Small intestine (tissue), 7 donors: ENCODE measurements around the gene SPATC1L. TPM values are rescaled to one million over a fixed set of nuclear protein-coding genes. Genes with fewer than 3 reads are reported as not detected.

Experiments
- DNase-seq, 2 donors: peaks; one replicate each; pipeline versions ENCODE4 v3.0.0 to v3.0.0-alpha.2; 2013
- FAIRE-seq: peaks from 2 replicates; lab custom pipeline; 2012; peaks lifted over from hg19 to GRCh38; lab: Jason Lieb, UNC
- H3K27ac ChIP-seq, 3 donors: one replicate each; pipeline ENCODE4 v1.5.1; 2013; ENCODE audit warnings: low read length in 2 of 3, mild to moderate bottlenecking in 2 of 3, control low read depth in 1 of 3, inconsistent platforms in 1 of 3, low read depth in 1 of 3, moderate library complexity in 1 of 3
- H3K27me3 ChIP-seq, 3 donors: one replicate each; pipeline ENCODE4 v1.6.1; 2013; ENCODE audit warnings: low read length in 3 of 3, inconsistent platforms in 1 of 3; ENCODE audit not compliant: control insufficient read depth in 3 of 3, insufficient read depth in 3 of 3
- H3K36me3 ChIP-seq, 3 donors: one replicate each; pipeline ENCODE4 v1.6.1; 2013; ENCODE audit warnings: low read length in 3 of 3, inconsistent platforms in 1 of 3, low read depth in 1 of 3, mild to moderate bottlenecking in 1 of 3, moderate library complexity in 1 of 3; ENCODE audit not compliant: control insufficient read depth in 3 of 3, insufficient read depth in 2 of 3
- H3K4me1 ChIP-seq, 3 donors: one replicate each; pipeline ENCODE4 v1.6.1; 2013; ENCODE audit warnings: low read length in 2 of 3, inconsistent platforms in 1 of 3, low read depth in 1 of 3, mild to moderate bottlenecking in 1 of 3, moderate library complexity in 1 of 3; ENCODE audit not compliant: control insufficient read depth in 3 of 3, insufficient read depth in 2 of 3
- H3K4me3 ChIP-seq, 3 donors: one replicate each; pipeline ENCODE4 v1.5.1; 2013; ENCODE audit warnings: low read length in 3 of 3, control low read depth in 1 of 3, inconsistent platforms in 1 of 3, low read depth in 1 of 3, mild to moderate bottlenecking in 1 of 3, moderate library complexity in 1 of 3
- H3K9me3 ChIP-seq, 2 donors: one replicate each; pipeline ENCODE4 v1.6.1; 2013; ENCODE audit warnings: low read depth in 1 of 2, low read length in 1 of 2; ENCODE audit not compliant: control insufficient read depth in 2 of 2, insufficient read depth in 1 of 2
- WGBS, 3 donors: extraction: QIAGEN DNeasy Blood & Tissue Kit; methylation state at CpG; one replicate each; pipeline ENCODE4 v1.1.7; 2013; 5-methylcytosine and 5-hydroxymethylcytosine counted together
- polyA plus RNA-seq, 4 donors: library from polyadenylated mRNA; stranded (reverse) in 3 of 4; unstranded in 1 of 4; fragments of 200-250 nt in 3 of 4; fragments of 120-200 nt in 1 of 4; gene quantifications; one replicate each; pipeline versions ENCODE4 v1.2.1 to v1.2.3, GENCODE V29; 2013
- donor health status: healthy with polysubstance abuse.
- donor health status: control.
- donor health status: control.
- donor health status: Bipolar disorder and iron deficiency.
- donor health status: healthy.

SPATC1L gene
- polyA plus RNA-seq, 4 donors, result 2.9 to 12.6 (median 8.2) TPM

GRCh38 chr21:46168238-46168637 is 16.0 kb downstream of the SPATC1L start:
- WGBS, 3 donors, result 84 to 94% (median 89%) methylated on average over 14 of the region's 14 CpGs
- Histone ChIP-seq H3K4me1 (no peaks in the 10 kb centered on the region), H3K27me3 (no peaks in the 10 kb centered on the region), H3K36me3 (peaks cover 0 to 4% (median 0%) of the 10 kb centered on the region in 3 donors), H3K9me3 (no peaks in the 10 kb centered on the region), H3K4me3 (no peak overlapping the region), H3K27ac (peak overlapping the region in 1 of 3 donors; percentile 17)
- no peak for DNase-seq
- FAIRE-seq, result no peak

DNA sequence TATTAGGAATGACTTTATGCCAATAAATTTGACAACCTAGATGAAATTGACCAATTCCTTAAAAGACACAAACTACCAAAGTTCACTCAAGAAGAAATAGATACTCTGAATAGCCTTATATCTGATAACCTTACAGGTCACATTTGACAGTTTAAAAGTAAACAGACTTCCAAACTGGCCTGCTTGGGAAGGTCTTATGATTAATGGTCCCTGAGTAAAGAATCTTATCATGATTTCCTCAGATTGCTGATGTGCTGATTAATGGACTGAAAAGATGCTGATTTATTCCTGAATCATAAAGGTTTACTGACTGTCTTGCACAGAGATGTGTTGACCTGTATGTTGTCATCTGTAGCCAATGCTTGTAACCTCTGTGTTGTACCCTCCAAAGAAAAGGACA is 19.2 kb downstream of the SPATC1L start:
- Histone ChIP-seq H3K27ac (no peak overlapping the region), H3K4me1 (no peaks in the 10 kb centered on the region), H3K9me3 (no peaks in the 10 kb centered on the region), H3K36me3 (peaks cover 0 to 7% (median 0%) of the 10 kb centered on the region in 3 donors), H3K4me3 (no peak overlapping the region), H3K27me3 (peaks cover 0 to 3% (median 0%) of the 10 kb centered on the region in 3 donors)
- no peak for FAIRE-seq
- DNase-seq, result no peak

DNA sequence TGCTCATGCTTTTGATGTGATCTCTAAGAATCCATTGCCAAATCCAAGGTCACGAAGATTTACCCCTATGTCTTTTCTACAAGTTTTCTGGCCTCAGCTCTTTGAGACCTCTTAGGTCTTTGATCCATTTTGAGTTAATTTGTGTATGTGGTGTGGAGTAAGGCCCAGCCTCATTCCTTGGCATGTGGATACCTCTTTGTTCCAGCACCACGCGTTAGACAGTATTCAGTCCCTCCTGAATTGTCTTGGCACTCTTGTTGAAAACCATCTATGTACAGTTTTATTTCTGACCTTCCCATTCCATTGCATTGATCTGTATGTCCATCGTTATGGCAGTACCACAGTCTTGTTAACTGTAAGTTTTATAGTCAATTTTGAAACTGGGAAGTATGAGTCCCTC is 20.9 kb downstream of the SPATC1L start:
- Histone ChIP-seq H3K4me3 (no peak overlapping the region), H3K27ac (no peak overlapping the region), H3K9me3 (no peaks in the 10 kb centered on the region), H3K36me3 (peaks cover 0 to 5% (median 0%) of the 10 kb centered on the region in 3 donors), H3K4me1 (no peaks in the 10 kb centered on the region), H3K27me3 (peaks cover 0 to 3% (median 0%) of the 10 kb centered on the region in 3 donors)
- DNase-seq (no peak), FAIRE-seq (no peak)
- WGBS, 3 donors, result 72 to 95% (median 88%) methylated on average over 4 of the region's 4 CpGs

DNA sequence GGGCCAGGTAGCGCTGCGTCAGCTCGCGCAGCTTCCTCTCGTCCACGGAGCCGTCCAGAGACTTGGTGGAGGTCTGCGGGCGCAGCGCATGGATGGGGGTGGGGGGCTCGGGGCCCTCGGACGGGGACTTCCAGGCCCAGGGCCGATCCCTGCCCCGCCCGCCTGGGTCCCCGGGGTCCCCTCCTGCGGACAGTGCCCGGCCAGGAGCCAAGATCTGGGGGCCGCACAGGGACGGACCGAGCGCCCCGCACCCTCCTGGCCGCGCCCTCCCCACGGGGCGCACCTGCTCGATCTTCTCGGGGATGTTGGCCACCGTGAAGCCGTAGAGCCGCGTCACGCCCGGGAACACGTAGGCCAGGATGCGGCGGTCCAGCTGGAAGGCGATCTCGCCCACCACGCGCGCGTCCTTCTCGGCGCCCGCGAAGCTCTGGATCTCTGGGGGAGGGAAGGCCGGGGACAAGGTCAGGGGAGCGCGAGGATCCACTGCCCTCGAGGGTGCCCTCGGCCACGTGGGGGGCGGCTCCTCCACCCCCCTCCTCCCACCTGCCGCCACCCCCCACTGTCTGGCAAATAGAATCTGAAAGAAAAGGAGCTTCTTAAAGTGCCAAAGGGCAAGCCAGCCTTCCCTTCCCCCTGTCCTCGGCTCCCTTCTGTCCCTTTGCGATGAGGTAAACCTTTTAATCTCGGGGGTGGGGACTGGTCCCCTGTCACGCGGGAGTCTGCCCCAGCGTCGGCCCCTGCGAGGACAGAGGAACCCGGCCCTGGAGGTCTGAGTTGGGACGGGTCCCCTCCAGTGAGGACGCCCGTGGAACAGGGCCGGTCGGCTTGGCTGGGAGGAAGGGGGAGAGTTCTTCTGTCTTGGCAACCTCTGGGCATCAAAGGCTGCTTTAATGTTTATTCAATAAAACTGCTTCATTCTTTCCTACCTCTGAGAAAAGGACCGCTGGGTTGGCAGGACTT is 22.3 kb downstream of the SPATC1L start:
- H3K27ac ChIP-seq, result no peak overlapping the region
- no peak for DNase-seq
- peaks cover 0 to 5% (median 0%) of the 10 kb centered on the region in 3 donors for H3K36me3 ChIP-seq
- H3K27me3 ChIP-seq, result peaks cover 0 to 3% (median 0%) of the 10 kb centered on the region in 3 donors
- no peak for FAIRE-seq
- no peaks in the 10 kb centered on the region for H3K4me1 ChIP-seq
- WGBS, 3 donors, result 77 to 90% (median 85%) methylated on average over 60 to 72 of the region's 72 CpGs
- H3K4me3 ChIP-seq, result no peak overlapping the region
- H3K9me3 ChIP-seq, result no peaks in the 10 kb centered on the region

GRCh38 chr21:46160907-46161632 is 23.2 kb downstream of the SPATC1L start:
- DNase-seq (no peak), FAIRE-seq (no peak)
- H3K36me3 ChIP-seq, result peaks cover 0 to 5% (median 0%) of the 10 kb centered on the region in 3 donors
- H3K4me1 ChIP-seq, result no peaks in the 10 kb centered on the region
- peaks cover 0 to 3% (median 0%) of the 10 kb centered on the region in 3 donors for H3K27me3 ChIP-seq
- 84 to 96% (median 90%) methylated on average over 49 to 72 of the region's 72 CpGs for WGBS, 3 donors
- H3K9me3 ChIP-seq, result no peaks in the 10 kb centered on the region
- no peak overlapping the region for H3K4me3 ChIP-seq
- no peak overlapping the region for H3K27ac ChIP-seq

- no peak for DNase-seq
Observed at GRCh38 chr21:46160657-46160906, 23.7 kb downstream of the SPATC1L start.

GRCh38 chr21:46159841-46160656 is 24.2 kb downstream of the SPATC1L start:
- WGBS, 3 donors, result 91 to 94% (median 92%) methylated on average over 28 to 32 of the region's 32 CpGs
- Histone ChIP-seq H3K4me3 (no peak overlapping the region), H3K9me3 (no peaks in the 10 kb centered on the region), H3K36me3 (peaks cover 0 to 5% (median 0%) of the 10 kb centered on the region in 3 donors), H3K27me3 (peaks cover 0 to 3% (median 0%) of the 10 kb centered on the region in 3 donors), H3K27ac (no peak overlapping the region), H3K4me1 (peaks cover 0 to 9% (median 0%) of the 10 kb centered on the region in 3 donors)
- no peak for FAIRE-seq
- DNase-seq, result no peak

More at GRCh38 chr21:46160657-46160906, 23.7 kb downstream of the SPATC1L start:
- Histone ChIP-seq H3K36me3 (peaks cover 0 to 5% (median 0%) of the 10 kb centered on the region in 3 donors), H3K4me1 (peaks cover 0 to 5% (median 0%) of the 10 kb centered on the region in 3 donors), H3K9me3 (no peaks in the 10 kb centered on the region), H3K27ac (no peak overlapping the region), H3K27me3 (peaks cover 0 to 3% (median 0%) of the 10 kb centered on the region in 3 donors), H3K4me3 (no peak overlapping the region)
- WGBS, 3 donors, result 87 to 98% (median 96%) methylated on average over 22 of the region's 22 CpGs
- no peak for FAIRE-seq

GRCh38 chr21:46159390-46159789 is 24.9 kb downstream of the SPATC1L start:
- H3K4me3 ChIP-seq, result no peak overlapping the region
- H3K36me3 ChIP-seq, result peaks cover 0 to 5% (median 0%) of the 10 kb centered on the region in 3 donors
- no peaks in the 10 kb centered on the region for H3K9me3 ChIP-seq
- 86 to 92% (median 91%) methylated on average over 12 of the region's 12 CpGs for WGBS, 3 donors
- peaks cover 0 to 3% (median 0%) of the 10 kb centered on the region in 3 donors for H3K27me3 ChIP-seq
- no peak for FAIRE-seq
- H3K4me1 ChIP-seq, result peaks cover 0 to 15% (median 0%) of the 10 kb centered on the region in 3 donors
- no peak overlapping the region for H3K27ac ChIP-seq
- no peak for DNase-seq
